SK-N-SH (cell line): ENCODE data around the gene SOX10.

ENCODE experiments used
- CTCF ChIP-seq: fragments of 200-600 bp; sonication (generic); IDR thresholded peaks from 2 replicates; pipeline ENCODE4 v1.6.1; 2017; ENCODE audit warnings: antibody characterized with exemption, mild to moderate bottlenecking, moderate library complexity
- EP300 ChIP-seq, 2 experiments: IDR thresholded peaks; 2 replicates each; pipeline versions ENCODE4 v1.4.0 to v1.6.1; 2012; ENCODE audit warnings: borderline replicate concordance in 1 of 2, low read depth in 1 of 2, low read length in 1 of 2
- EZH2phosphoT487 ChIP-seq: fragments of 200-600 bp; sonication (generic); IDR thresholded peaks from 2 replicates; pipeline ENCODE4 v1.6.1; 2017; ENCODE audit warnings: low read depth, mixed run types, mild to moderate bottlenecking, antibody characterized with exemption, moderate library complexity, borderline replicate concordance
- FOXM1 ChIP-seq: IDR thresholded peaks from 2 replicates; pipeline ENCODE4 v1.4.0; 2012; ENCODE audit warnings: low read depth, mild to moderate bottlenecking
- JUND ChIP-seq: IDR thresholded peaks from 2 replicates; pipeline ENCODE4 v1.4.0; 2012
- NFIC ChIP-seq: IDR thresholded peaks from 2 replicates; pipeline ENCODE4 v1.4.0; 2012; ENCODE audit warnings: borderline replicate concordance
- POLR2AphosphoS5 ChIP-seq: IDR thresholded peaks from 2 replicates; pipeline ENCODE4 v1.6.1; 2012; ENCODE audit warnings: low read depth, low read length
- RAD21 ChIP-seq: IDR thresholded peaks from 2 replicates; pipeline ENCODE4 v1.6.1; 2012; ENCODE audit warnings: mild to moderate bottlenecking, low read length
- RFX5 ChIP-seq: IDR thresholded peaks from 2 replicates; pipeline ENCODE4 v1.6.1; 2012; ENCODE audit warnings: mild to moderate bottlenecking, improper control_type of control experiment, low read length
- TAF1 ChIP-seq: IDR thresholded peaks from 2 replicates; pipeline ENCODE4 v1.6.1; 2012; ENCODE audit warnings: low read depth, mild to moderate bottlenecking, low read length, moderate library complexity, borderline replicate concordance
- TCF12 ChIP-seq: IDR thresholded peaks from 2 replicates; pipeline ENCODE4 v1.4.0; 2012
- YY1 ChIP-seq: IDR thresholded peaks from 2 replicates; pipeline ENCODE4 v1.4.0; 2012; ENCODE audit warnings: low read depth, mild to moderate bottlenecking
- TF ChIP-seq, protein P1 (sequence below): IDR thresholded peaks from 2 replicates; pipeline ENCODE4 v1.6.1; 2012; ENCODE audit warnings: mild to moderate bottlenecking, low read depth, low read length, moderate library complexity

GRCh38 chr22:37983860-37984791, at the start of gene SOX10:
- TF ChIP-seq EP300 (IDR thresholded peaks at IDR 0.05; ENCODE audit: borderline replicate concordance in 1 of 2, low read depth in 1 of 2, low read length in 1 of 2): no peak
- TF ChIP-seq CTCF: no peak
- TF ChIP-seq RFX5: no peak
- no peak for TF ChIP-seq TAF1
- TF ChIP-seq POLR2AphosphoS5: no peak
- TF ChIP-seq FOXM1: no peak
- no peak for TF ChIP-seq RAD21
- no peak for TF ChIP-seq JUND
- TF ChIP-seq EZH2phosphoT487: no peak
- no peak for TF ChIP-seq TCF12
- TF ChIP-seq, protein P1, sequence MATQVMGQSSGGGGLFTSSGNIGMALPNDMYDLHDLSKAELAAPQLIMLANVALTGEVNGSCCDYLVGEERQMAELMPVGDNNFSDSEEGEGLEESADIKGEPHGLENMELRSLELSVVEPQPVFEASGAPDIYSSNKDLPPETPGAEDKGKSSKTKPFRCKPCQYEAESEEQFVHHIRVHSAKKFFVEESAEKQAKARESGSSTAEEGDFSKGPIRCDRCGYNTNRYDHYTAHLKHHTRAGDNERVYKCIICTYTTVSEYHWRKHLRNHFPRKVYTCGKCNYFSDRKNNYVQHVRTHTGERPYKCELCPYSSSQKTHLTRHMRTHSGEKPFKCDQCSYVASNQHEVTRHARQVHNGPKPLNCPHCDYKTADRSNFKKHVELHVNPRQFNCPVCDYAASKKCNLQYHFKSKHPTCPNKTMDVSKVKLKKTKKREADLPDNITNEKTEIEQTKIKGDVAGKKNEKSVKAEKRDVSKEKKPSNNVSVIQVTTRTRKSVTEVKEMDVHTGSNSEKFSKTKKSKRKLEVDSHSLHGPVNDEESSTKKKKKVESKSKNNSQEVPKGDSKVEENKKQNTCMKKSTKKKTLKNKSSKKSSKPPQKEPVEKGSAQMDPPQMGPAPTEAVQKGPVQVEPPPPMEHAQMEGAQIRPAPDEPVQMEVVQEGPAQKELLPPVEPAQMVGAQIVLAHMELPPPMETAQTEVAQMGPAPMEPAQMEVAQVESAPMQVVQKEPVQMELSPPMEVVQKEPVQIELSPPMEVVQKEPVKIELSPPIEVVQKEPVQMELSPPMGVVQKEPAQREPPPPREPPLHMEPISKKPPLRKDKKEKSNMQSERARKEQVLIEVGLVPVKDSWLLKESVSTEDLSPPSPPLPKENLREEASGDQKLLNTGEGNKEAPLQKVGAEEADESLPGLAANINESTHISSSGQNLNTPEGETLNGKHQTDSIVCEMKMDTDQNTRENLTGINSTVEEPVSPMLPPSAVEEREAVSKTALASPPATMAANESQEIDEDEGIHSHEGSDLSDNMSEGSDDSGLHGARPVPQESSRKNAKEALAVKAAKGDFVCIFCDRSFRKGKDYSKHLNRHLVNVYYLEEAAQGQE: no peak
- TF ChIP-seq NFIC: no peak
- no peak for TF ChIP-seq YY1
